Measurements from ENCODE around the gene CSMD2.

The CSMD2 gene

DNA sequence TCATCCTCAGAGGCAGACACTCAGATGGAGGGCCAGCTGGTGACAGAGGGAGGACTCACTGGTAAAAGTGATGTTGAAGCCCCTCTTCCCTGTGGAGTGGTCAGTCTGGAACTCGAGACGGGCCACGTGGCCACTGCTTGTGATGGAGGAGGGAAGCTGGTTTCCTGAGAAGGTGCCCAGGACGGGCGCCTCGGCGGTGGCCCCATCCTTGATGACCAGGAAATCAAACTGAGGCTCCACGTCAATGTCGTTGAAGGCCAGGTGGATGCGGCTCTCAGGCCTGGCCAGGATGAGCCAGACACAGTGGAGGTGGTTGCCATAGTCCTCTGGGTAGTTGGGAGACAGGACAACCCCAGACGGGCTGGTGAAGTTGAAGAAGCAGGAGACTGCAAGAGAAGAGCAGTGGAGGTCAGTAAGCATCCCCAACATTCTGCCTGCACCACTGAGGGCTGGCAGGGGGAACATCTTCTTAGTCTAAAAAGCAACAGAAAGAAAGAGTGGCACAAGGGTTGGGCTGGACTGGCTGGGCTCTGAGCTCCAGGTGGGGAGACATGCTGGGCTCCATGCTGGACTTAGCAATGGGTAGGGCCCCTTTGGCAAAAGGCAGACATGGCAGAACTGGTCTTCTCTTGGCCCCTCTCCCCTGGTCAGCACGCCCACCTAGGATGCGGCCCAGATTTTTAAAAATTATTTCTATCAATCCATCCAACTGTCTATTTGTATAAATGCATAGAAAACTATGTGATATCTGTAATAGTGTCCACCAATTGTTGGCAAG is 421.6 kb downstream of the CSMD2 start:
- Histone ChIP-seq H3K9ac (ENCODE audit: low read depth, low read length) (no peak overlapping the region), H3K4me1 (ENCODE audit: control insufficient read depth, insufficient read depth, low read length) (peaks cover 3% of the 10 kb centered on the region), H3K36me3 (ENCODE audit: control insufficient read depth, insufficient read depth, low read length) (no peaks in the 10 kb centered on the region), H3K27me3 (ENCODE audit: control insufficient read depth, insufficient read depth, low read length) (no peaks in the 10 kb centered on the region), H3K9me3 (ENCODE audit: control insufficient read depth, insufficient read depth, low read length) (no peaks in the 10 kb centered on the region), H3K4me3 (ENCODE audit: low read depth, low read length) (no peak overlapping the region)

DNA sequence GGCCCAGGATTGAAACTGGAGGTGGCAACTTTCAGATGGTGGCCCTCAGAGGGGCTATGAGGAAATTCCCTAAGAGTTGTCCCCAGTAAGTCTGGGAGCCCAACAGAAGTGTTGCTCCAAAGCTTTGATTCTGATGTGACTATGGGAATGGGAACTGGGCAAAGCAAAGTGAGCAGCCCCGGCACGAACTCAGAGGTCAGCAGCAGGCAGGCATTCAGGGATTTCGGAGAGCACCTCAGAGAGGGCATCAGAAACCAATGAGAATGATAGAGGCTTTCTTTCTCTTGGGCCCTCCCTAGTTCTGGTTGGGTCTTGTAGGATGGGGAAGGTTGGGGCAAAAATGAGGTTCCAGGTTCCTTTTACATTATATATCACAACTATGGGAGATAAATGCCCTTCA is 422.4 kb downstream of the CSMD2 start:
- H3K4me3 ChIP-seq (ENCODE audit: low read depth, low read length) = no peak overlapping the region
- H3K9ac ChIP-seq (ENCODE audit: low read depth, low read length) = no peak overlapping the region
- H3K36me3 ChIP-seq (ENCODE audit: control insufficient read depth, insufficient read depth, low read length) = no peaks in the 10 kb centered on the region
- H3K4me1 ChIP-seq (ENCODE audit: control insufficient read depth, insufficient read depth, low read length) = no peaks in the 10 kb centered on the region
- no peaks in the 10 kb centered on the region for H3K9me3 ChIP-seq (ENCODE audit: control insufficient read depth, insufficient read depth, low read length)
- H3K27me3 ChIP-seq (ENCODE audit: control insufficient read depth, insufficient read depth, low read length) = no peaks in the 10 kb centered on the region

DNA sequence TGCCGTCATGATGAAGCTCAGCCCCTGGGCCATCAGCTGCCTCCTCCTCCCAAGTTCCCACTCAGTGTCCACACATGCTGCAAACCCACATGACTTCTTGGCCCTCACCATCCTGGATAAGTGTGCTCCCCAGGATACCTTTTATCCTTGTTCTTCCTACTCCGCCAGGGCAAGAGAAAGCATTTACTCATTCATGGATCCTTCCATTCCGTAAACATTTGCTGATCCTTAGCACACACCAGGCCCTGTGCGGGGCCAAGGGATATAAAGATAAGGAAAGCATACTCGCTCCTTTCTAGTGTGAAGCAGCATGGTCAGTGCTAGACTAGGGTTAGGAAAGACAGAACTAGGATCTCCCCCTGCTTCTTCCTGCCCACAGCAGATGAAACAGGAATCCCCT is 423.3 kb downstream of the CSMD2 start:
- Histone ChIP-seq H3K9me3 (ENCODE audit: control insufficient read depth, insufficient read depth, low read length) (no peaks in the 10 kb centered on the region), H3K36me3 (ENCODE audit: control insufficient read depth, insufficient read depth, low read length) (no peaks in the 10 kb centered on the region), H3K9ac (ENCODE audit: low read depth, low read length) (no peak overlapping the region), H3K4me1 (ENCODE audit: control insufficient read depth, insufficient read depth, low read length) (peaks cover 3% of the 10 kb centered on the region), H3K27me3 (ENCODE audit: control insufficient read depth, insufficient read depth, low read length) (no peaks in the 10 kb centered on the region), H3K4me3 (ENCODE audit: low read depth, low read length) (no peak overlapping the region)

DNA sequence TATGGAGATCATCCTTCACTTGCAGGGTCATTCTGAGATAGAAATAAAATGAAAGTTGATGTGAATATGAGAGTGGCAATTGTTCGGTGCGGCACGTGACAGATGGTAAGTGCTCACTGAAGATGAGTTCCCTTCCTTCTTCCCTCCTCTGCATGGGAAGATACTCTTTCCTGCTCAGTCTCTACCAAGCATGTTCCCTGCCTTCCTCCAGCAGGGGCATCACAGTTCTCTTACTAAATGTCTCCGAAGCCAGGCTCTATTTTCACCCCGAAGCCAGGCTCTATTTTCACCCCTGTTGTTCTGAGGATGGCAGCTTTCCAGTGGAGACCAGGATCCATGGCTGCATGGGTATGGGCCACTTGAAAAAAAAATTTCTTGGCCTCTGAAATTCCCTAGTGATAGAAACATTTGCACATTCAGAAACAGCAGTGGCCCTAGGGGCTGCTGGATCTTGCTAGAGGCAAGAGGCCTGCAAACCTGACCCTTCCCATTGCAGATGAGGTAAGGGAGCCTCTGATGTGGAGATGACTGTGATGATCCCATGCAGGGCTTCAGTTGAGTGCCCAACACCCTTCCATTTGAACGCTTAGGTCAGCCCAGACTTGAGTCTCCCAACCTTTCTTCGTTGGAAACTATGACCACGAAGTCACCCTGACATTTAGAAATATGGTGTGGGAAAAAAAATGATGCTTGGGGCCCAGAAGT is 424.8 kb downstream of the CSMD2 start:
- no peak overlapping the region for H3K4me3 ChIP-seq (ENCODE audit: low read depth, low read length)
- H3K27me3 ChIP-seq (ENCODE audit: control insufficient read depth, insufficient read depth, low read length) = no peaks in the 10 kb centered on the region
- H3K9ac ChIP-seq (ENCODE audit: low read depth, low read length) = no peak overlapping the region
- no peaks in the 10 kb centered on the region for H3K36me3 ChIP-seq (ENCODE audit: control insufficient read depth, insufficient read depth, low read length)
- no peaks in the 10 kb centered on the region for H3K9me3 ChIP-seq (ENCODE audit: control insufficient read depth, insufficient read depth, low read length)
- H3K4me1 ChIP-seq (ENCODE audit: control insufficient read depth, insufficient read depth, low read length) = peaks cover 3% of the 10 kb centered on the region

DNA sequence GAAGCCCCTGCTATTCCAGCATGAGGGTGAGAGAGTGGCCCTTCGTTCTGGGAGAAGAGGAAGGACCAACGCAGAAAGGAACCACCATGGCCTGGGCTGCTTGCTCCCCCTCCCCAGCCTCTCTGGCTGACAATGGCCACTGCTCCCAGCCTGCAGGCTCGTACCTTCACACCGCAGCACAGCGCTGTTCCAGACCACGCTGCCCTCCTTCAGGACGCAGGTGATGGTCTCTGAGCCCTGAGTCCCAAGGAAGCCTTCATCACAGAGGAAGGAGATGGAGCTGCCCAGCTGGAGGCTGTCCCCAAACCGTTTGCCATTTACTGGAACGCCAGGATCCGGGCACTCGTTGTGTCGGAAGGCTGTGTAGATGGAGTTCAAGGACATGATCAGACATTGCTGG is 426.1 kb downstream of the CSMD2 start:
- Histone ChIP-seq H3K27me3 (ENCODE audit: control insufficient read depth, insufficient read depth, low read length) (no peaks in the 10 kb centered on the region), H3K4me3 (ENCODE audit: low read depth, low read length) (no peak overlapping the region), H3K36me3 (ENCODE audit: control insufficient read depth, insufficient read depth, low read length) (no peaks in the 10 kb centered on the region), H3K9ac (ENCODE audit: low read depth, low read length) (no peak overlapping the region), H3K4me1 (ENCODE audit: control insufficient read depth, insufficient read depth, low read length) (peaks cover 3% of the 10 kb centered on the region), H3K9me3 (ENCODE audit: control insufficient read depth, insufficient read depth, low read length) (no peaks in the 10 kb centered on the region)

DNA sequence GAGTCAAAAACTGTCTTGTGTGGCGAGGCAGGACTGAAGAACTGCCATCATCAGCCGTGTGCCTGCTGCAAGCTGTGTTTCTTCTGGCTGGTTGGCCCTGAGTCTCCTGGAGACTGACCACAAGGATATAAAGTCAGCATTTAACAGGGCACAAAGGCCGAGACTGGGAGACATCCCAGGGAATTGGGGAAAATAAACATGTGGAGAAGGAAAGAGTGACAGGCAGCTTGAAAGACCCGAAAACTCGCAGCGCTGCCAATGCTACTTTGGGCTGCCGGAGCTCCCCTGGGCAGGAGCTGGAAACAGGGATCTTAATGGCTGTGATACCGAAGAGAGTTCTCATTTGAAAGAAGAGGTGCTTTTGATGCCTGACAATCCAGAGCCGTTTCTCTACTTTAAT is 426.5 kb downstream of the CSMD2 start:
- no peaks in the 10 kb centered on the region for H3K36me3 ChIP-seq (ENCODE audit: control insufficient read depth, insufficient read depth, low read length)
- H3K9ac ChIP-seq (ENCODE audit: low read depth, low read length) = no peak overlapping the region
- no peaks in the 10 kb centered on the region for H3K9me3 ChIP-seq (ENCODE audit: control insufficient read depth, insufficient read depth, low read length)
- H3K27me3 ChIP-seq (ENCODE audit: control insufficient read depth, insufficient read depth, low read length) = no peaks in the 10 kb centered on the region
- peaks cover 3% of the 10 kb centered on the region for H3K4me1 ChIP-seq (ENCODE audit: control insufficient read depth, insufficient read depth, low read length)
- no peak overlapping the region for H3K4me3 ChIP-seq (ENCODE audit: low read depth, low read length)

DNA sequence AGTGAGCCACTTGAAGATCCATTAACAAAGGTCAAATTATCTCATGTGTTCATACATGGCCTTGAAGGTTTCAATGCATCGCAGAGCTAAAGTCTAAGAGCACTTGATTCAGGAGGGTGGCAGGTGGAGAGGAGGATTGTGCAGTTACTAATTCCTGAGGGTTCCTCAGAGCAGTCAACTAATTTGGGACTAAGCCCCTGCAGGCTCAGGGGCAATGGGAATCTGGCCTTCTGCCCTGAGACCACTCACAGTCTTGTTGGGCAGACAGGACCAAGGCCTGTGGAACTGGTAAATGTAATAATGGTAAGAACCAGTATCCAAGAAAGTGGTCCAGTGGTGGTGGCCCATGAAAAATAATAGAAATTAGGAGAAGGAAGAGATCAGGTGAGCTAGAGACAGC is 428.5 kb downstream of the CSMD2 start:
- no peak overlapping the region for H3K9ac ChIP-seq (ENCODE audit: low read depth, low read length)
- H3K9me3 ChIP-seq (ENCODE audit: control insufficient read depth, insufficient read depth, low read length) = no peaks in the 10 kb centered on the region
- H3K4me1 ChIP-seq (ENCODE audit: control insufficient read depth, insufficient read depth, low read length) = peaks cover 3% of the 10 kb centered on the region
- H3K36me3 ChIP-seq (ENCODE audit: control insufficient read depth, insufficient read depth, low read length) = no peaks in the 10 kb centered on the region
- H3K4me3 ChIP-seq (ENCODE audit: low read depth, low read length) = no peak overlapping the region
- no peaks in the 10 kb centered on the region for H3K27me3 ChIP-seq (ENCODE audit: control insufficient read depth, insufficient read depth, low read length)

DNA sequence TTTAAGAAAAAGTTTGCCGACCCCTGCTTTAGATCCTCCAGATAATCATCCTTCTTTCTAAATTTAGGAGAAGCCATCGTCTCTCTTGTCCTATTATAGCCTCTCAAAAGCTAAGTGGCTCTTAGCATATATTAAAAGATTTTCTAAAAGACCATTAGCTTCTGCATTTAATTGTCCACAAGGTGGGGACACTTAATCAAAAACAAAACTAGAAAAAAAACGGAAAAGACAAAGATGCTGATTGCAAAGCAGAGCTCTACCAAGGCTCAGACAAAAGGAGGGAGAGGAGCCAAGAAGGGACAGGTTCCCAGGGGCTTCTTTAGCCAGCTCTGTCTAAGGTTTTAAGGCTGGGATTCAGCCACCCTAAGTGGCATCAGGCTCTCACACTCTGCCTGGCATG is 429.4 kb downstream of the CSMD2 start:
- no peaks in the 10 kb centered on the region for H3K27me3 ChIP-seq (ENCODE audit: control insufficient read depth, insufficient read depth, low read length)
- H3K36me3 ChIP-seq (ENCODE audit: control insufficient read depth, insufficient read depth, low read length) = no peaks in the 10 kb centered on the region

DNA sequence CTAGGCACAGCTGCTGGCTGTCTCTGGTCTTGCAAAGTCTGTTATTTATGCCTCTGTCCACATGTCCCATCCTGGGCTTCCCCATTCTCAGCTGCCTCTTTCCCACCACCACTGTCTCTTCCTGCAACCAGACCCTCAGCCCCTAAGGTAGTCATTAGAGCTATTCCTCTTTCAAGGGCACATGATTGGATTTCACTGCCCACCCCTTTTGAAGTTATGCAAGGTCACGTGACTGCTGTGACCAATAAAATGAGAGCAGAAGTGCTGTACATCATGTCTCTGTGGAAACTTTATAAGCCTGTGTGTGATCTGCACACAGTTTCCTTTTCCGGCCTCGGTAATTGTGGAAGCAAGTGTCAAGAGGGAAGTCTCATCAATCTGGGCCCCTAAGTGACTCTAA is 437.7 kb downstream of the CSMD2 start:
- H3K9ac ChIP-seq (ENCODE audit: low read depth, low read length) = no peak overlapping the region
- H3K4me1 ChIP-seq (ENCODE audit: control insufficient read depth, insufficient read depth, low read length) = no peaks in the 10 kb centered on the region
- no peaks in the 10 kb centered on the region for H3K27me3 ChIP-seq (ENCODE audit: control insufficient read depth, insufficient read depth, low read length)
- H3K36me3 ChIP-seq (ENCODE audit: control insufficient read depth, insufficient read depth, low read length) = peaks cover 7% of the 10 kb centered on the region
- H3K4me3 ChIP-seq (ENCODE audit: low read depth, low read length) = no peak overlapping the region
- no peaks in the 10 kb centered on the region for H3K9me3 ChIP-seq (ENCODE audit: control insufficient read depth, insufficient read depth, low read length)

More for the DNA sequence above, 429.4 kb downstream of the CSMD2 start:
- H3K9me3 ChIP-seq (ENCODE audit: control insufficient read depth, insufficient read depth, low read length) = no peaks in the 10 kb centered on the region
- H3K9ac ChIP-seq (ENCODE audit: low read depth, low read length) = no peak overlapping the region
- peaks cover 3% of the 10 kb centered on the region for H3K4me1 ChIP-seq (ENCODE audit: control insufficient read depth, insufficient read depth, low read length)
- no peak overlapping the region for H3K4me3 ChIP-seq (ENCODE audit: low read depth, low read length)

DNA sequence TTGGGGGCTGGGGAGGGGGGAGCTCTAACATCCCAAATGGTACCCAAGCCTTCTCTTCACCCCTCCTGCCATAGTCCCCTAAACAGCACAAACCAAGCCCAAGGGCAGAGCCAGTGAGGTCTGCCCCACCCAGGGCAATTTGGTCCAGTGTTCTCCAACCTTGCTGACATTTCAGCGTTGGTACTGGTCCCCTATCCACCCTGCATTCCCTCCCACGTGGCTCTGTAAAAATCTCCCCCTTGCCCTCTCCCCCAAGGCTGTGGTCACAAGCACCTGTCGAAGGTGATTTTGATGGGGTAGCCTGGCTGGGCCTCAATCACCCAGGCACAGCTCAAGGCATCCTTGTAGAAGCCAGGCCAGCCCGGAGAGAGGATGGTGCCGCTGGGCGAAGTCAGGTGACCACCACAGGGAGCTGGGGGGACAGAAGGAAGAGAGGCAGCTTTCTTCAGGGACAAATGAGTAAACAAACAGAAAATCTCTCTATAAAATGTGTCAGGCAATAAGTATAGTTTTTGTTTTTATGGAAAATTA is 438.7 kb downstream of the CSMD2 start:
- Histone ChIP-seq H3K36me3 (ENCODE audit: control insufficient read depth, insufficient read depth, low read length) (peaks cover 7% of the 10 kb centered on the region), H3K27me3 (ENCODE audit: control insufficient read depth, insufficient read depth, low read length) (no peaks in the 10 kb centered on the region), H3K9me3 (ENCODE audit: control insufficient read depth, insufficient read depth, low read length) (no peaks in the 10 kb centered on the region), H3K4me1 (ENCODE audit: control insufficient read depth, insufficient read depth, low read length) (no peaks in the 10 kb centered on the region), H3K4me3 (ENCODE audit: low read depth, low read length) (no peak overlapping the region), H3K9ac (ENCODE audit: low read depth, low read length) (no peak overlapping the region)

DNA sequence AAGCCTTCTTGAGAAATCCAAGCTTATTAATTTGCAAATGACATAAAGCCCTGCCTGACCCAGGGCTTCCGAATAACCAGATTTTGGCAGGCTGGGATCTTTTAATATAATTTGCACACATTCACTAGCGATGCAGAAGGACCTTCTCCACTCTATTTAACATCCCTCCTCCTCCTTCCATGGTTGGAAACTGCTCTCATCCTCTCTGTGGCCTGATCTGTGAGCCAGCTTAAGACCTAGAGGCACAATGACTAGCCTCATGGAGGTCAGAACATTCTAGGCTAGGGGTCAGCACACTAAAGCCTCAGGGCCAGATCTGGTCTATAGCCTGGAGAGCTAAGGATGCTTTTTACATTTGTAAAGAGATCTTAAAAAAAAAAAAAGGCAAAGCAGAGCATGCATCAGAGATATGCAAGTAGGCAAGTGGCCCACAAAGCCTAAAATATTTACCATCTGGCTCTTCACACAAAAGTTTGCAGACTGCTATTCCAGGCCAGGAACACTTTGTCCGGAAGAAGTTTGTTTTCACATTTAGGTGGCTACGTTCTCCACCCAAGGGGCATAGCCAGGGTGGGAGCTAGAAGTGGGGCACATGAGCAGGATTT is 439.4 kb downstream of the CSMD2 start:
- Histone ChIP-seq H3K27me3 (ENCODE audit: control insufficient read depth, insufficient read depth, low read length) (no peaks in the 10 kb centered on the region), H3K4me3 (ENCODE audit: low read depth, low read length) (no peak overlapping the region), H3K4me1 (ENCODE audit: control insufficient read depth, insufficient read depth, low read length) (no peaks in the 10 kb centered on the region), H3K9ac (ENCODE audit: low read depth, low read length) (no peak overlapping the region), H3K36me3 (ENCODE audit: control insufficient read depth, insufficient read depth, low read length) (peaks cover 7% of the 10 kb centered on the region), H3K9me3 (ENCODE audit: control insufficient read depth, insufficient read depth, low read length) (no peaks in the 10 kb centered on the region)

DNA sequence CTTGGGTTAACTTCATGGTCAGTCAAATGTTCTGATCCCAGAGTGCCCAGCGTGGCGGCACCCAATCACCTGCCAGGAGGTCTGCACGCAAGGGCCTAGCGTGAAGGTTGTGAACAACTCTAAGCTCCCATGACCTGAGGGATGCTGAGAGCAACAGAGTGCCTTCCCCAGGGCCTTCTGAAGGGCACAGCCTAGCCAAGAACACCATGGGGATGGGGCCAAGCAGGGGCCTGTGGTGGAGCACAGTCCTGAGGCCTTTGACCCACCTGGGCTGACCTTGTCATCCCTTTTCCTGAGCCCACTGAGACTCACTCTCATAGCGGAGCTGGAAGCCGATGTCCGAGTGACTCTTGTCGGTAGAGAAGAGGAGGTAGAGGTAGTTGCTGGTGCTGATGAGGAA is 440.0 kb downstream of the CSMD2 start:
- H3K9me3 ChIP-seq (ENCODE audit: control insufficient read depth, insufficient read depth, low read length) = no peaks in the 10 kb centered on the region
- H3K4me1 ChIP-seq (ENCODE audit: control insufficient read depth, insufficient read depth, low read length) = no peaks in the 10 kb centered on the region
- H3K4me3 ChIP-seq (ENCODE audit: low read depth, low read length) = no peak overlapping the region
- H3K9ac ChIP-seq (ENCODE audit: low read depth, low read length) = no peak overlapping the region
- no peaks in the 10 kb centered on the region for H3K27me3 ChIP-seq (ENCODE audit: control insufficient read depth, insufficient read depth, low read length)
- peaks cover 7% of the 10 kb centered on the region for H3K36me3 ChIP-seq (ENCODE audit: control insufficient read depth, insufficient read depth, low read length)
